B cell (primary cell): ENCODE data around the gene NRG2. TPM values are rescaled to one million over a fixed set of nuclear protein-coding genes. Genes with fewer than 3 reads are reported as not detected.

Source experiments
- ATAC-seq: fragments of 200-7000 bp; cut with Tn5 transposase; one replicate; pipeline ENCODE4 v1.10.0; 2021; ENCODE audit warnings: low read depth, mild to moderate bottlenecking, moderate number of reproducible peaks, moderate library complexity
- CTCF ChIA-PET: fragments of 350-600 bp; sonication (Branson Sonifier 250); formaldehyde crosslinking; loops from one replicate; lab custom pipeline; 2021; ENCODE audit warnings: antibody characterized with exemption, inconsistent platforms; lab: Charles Lee
- POLR2A ChIA-PET: fragments of 350-600 bp; sonication (Branson Sonifier 250); formaldehyde crosslinking; loops from one replicate; lab custom pipeline; 2021; ENCODE audit warnings: antibody characterized with exemption; lab: Charles Lee
- DNase-seq: peaks from one replicate; pipeline ENCODE4 v3.0.0; 2013
- H2AFZ ChIP-seq: 2 replicates; pipeline ENCODE4 v1.6.1; 2012; ENCODE audit warnings: mild to moderate bottlenecking, low read depth, low read length; ENCODE audit not compliant: insufficient read depth, poor library complexity, severe bottlenecking
- H3K27ac ChIP-seq, 2 donors: 1 replicate in 1 of 2; 2 replicates in 1 of 2; pipeline ENCODE4 v1.5.1; 2012 to 2013; ENCODE audit warnings: low read length in 2 of 2, mild to moderate bottlenecking in 2 of 2, moderate library complexity in 1 of 2
- H3K27me3 ChIP-seq, 4 experiments: fragments of 200-600 bp in 1 of 4; sonication (generic) in 1 of 4; replicated peaks in 1 of 4; 1 replicate in 2 of 4; 2 replicates in 2 of 4; pipeline versions ENCODE4 v1.6.1 to v1.7.0; 2013 to 2016; ENCODE audit warnings: low read length in 3 of 4, mild to moderate bottlenecking in 2 of 4, mixed read lengths in 1 of 4, moderate library complexity in 1 of 4; ENCODE audit not compliant: insufficient read depth in 4 of 4, control insufficient read depth in 3 of 4; ENCODE audit errors: control extremely low read depth in 1 of 4
- H3K36me3 ChIP-seq, 2 experiments: replicated peaks in 1 of 2; 1 replicate in 1 of 2; 2 replicates in 1 of 2; pipeline versions ENCODE4 v1.6.1 to v1.7.1; 2013; ENCODE audit warnings: low read length in 1 of 2; ENCODE audit not compliant: insufficient read depth in 2 of 2, control insufficient read depth in 1 of 2; ENCODE audit errors: control extremely low read depth in 1 of 2, extremely low read depth in 1 of 2
- H3K4me1 ChIP-seq, 2 donors: fragments of 200-600 bp in 1 of 2; sonication (generic) in 1 of 2; 1 replicate in 1 of 2; 2 replicates in 1 of 2; pipeline versions ENCODE4 v1.5.1 to v1.6.1; 2013 to 2017; ENCODE audit warnings: low read length in 2 of 2; ENCODE audit not compliant: control insufficient read depth in 2 of 2, insufficient read depth in 2 of 2
- H3K4me2 ChIP-seq: replicated peaks from 2 replicates; pipeline ENCODE3; 2012; ENCODE audit warnings: mild to moderate bottlenecking, low read depth, low read length; ENCODE audit not compliant: poor library complexity, severe bottlenecking
- H3K4me3 ChIP-seq, 5 experiments: fragments of 200-600 bp in 1 of 5; sonication (generic) in 1 of 5; 1 replicate in 3 of 5; 2 replicates in 2 of 5; pipeline versions ENCODE4 v1.5.1 to v1.7.0; 2011 to 2016; ENCODE audit warnings: low read length in 4 of 5, mild to moderate bottlenecking in 4 of 5, low read depth in 2 of 5, control low read depth in 1 of 5, moderate library complexity in 1 of 5; ENCODE audit not compliant: insufficient read depth in 1 of 5; ENCODE audit errors: control extremely low read depth in 1 of 5, extremely low read depth in 1 of 5
- H3K79me2 ChIP-seq: fragments of 200-600 bp; sonication (generic); one replicate; pipeline ENCODE4 v1.6.0; 2016; ENCODE audit warnings: low read length; ENCODE audit not compliant: control insufficient read depth, insufficient read depth
- H3K9ac ChIP-seq: fragments of 200-600 bp; sonication (generic); 2 replicates; pipeline ENCODE4 v1.6.1; 2017; ENCODE audit warnings: mild to moderate bottlenecking, low read length, moderate library complexity
- H3K9me3 ChIP-seq, 3 donors: one replicate each; pipeline versions ENCODE4 v1.6.1 to v1.7.1; 2013; ENCODE audit warnings: low read length in 2 of 3; ENCODE audit not compliant: control insufficient read depth in 2 of 3, insufficient read depth in 1 of 3; ENCODE audit errors: control extremely low read depth in 1 of 3
- H4K20me1 ChIP-seq: 2 replicates; pipeline ENCODE4 v1.6.0; 2012; ENCODE audit warnings: mild to moderate bottlenecking, low read length; ENCODE audit not compliant: insufficient read depth, control insufficient read depth, poor library complexity, severe bottlenecking
- H3K27ac Mint-ChIP-seq: one replicate; pipeline ENCODE4 v1.8.0; 2021; ENCODE audit warnings: mixed read lengths
- H3K27me3 Mint-ChIP-seq: one replicate; pipeline ENCODE4 v1.8.0; 2021; ENCODE audit warnings: mixed read lengths
- H3K4me1 Mint-ChIP-seq: one replicate; pipeline ENCODE4 v1.8.0; 2021; ENCODE audit warnings: mixed read lengths
- H3K4me3 Mint-ChIP-seq: one replicate; pipeline ENCODE4 v1.8.0; 2021; ENCODE audit warnings: mixed read lengths
- H3K9me3 Mint-ChIP-seq: one replicate; pipeline ENCODE4 v1.8.0; 2022; ENCODE audit warnings: mixed read lengths; ENCODE audit not compliant: insufficient read depth
- CTCF ChIP-seq: fragments of 200-600 bp; IDR thresholded peaks from one replicate; pipeline ENCODE4 v1.8.0; 2022; ENCODE audit warnings: antibody characterized with exemption, mild to moderate bottlenecking
- EZH2 ChIP-seq: IDR thresholded peaks from 2 replicates; pipeline ENCODE4 v1.6.1; 2012; ENCODE audit warnings: borderline replicate concordance, low read depth, mild to moderate bottlenecking, moderate library complexity, low read length; ENCODE audit not compliant: insufficient read depth, poor library complexity, severe bottlenecking
- WGBS: methylation state at CpG from one replicate; pipeline ENCODE4 v1.1.5; 2013; ENCODE audit warnings: missing lambda C conversion rate; ENCODE audit not compliant: insufficient coverage; 5-methylcytosine and 5-hydroxymethylcytosine counted together
- intact Hi-C: fragments of 100-400 bp; cut with micrococcal nuclease; formaldehyde crosslinking; loops from one replicate; pipeline ENCODE4 v1.10.0; 2022
- polyA plus RNA-seq: library from polyadenylated mRNA; depleted of rRNA; stranded (reverse); fragments of >200 nt; gene quantifications from 2 replicates; pipeline ENCODE4 v1.2.3, GENCODE V29; 2012
- total RNA-seq, 2 donors: library from RNA; stranded (reverse); fragments of 120-200 nt in 1 of 2; gene quantifications; 1 replicate in 1 of 2; 2 replicates in 1 of 2; pipeline versions ENCODE4 v1.2.3 to v1.2.4, GENCODE V29; 2013 to 2022

The NRG2 gene
- total and polyA plus RNA-seq, 2 donors (not counting 1 experiment from before 2014, with no cell fraction given) = 0.13 to 0.15 TPM

GRCh38 chr5:140014751-140015150 lies 28.3 kb downstream of the NRG2 start:
- Histone ChIP-seq H3K27ac (no peak overlapping the region), H3K79me2 (no peaks in the 10 kb centered on the region), H3K36me3 (no peaks in the 10 kb centered on the region), H2AFZ (no peak overlapping the region), H3K27me3 (peaks cover 0 to 42% (median 27%) of the 10 kb centered on the region in 4 experiments), H3K9ac (no peak overlapping the region), H3K4me2 (no peak overlapping the region), H3K4me1 (no peaks in the 10 kb centered on the region), H3K9me3 (no peaks in the 10 kb centered on the region), H3K4me3 (no peak overlapping the region), H4K20me1 (no peaks in the 10 kb centered on the region)
- no peaks in the 10 kb centered on the region for H3K4me1 Mint-ChIP-seq
- peaks cover 2% of the 10 kb centered on the region for H3K27me3 Mint-ChIP-seq
- ATAC-seq (no peak), DNase-seq (no peak)
- TF ChIP-seq CTCF = no peak
- no peak for TF ChIP-seq EZH2
- H3K27ac Mint-ChIP-seq = no peak overlapping the region
- intact Hi-C loops = no loop called here
- no peaks in the 10 kb centered on the region for H3K9me3 Mint-ChIP-seq
- CTCF ChIA-PET = no interaction called here
- POLR2A ChIA-PET = no interaction called here
- 94% methylated on average over 1 of the region's 2 CpGs for WGBS
- no peak overlapping the region for H3K4me3 Mint-ChIP-seq

GRCh38 chr5:140013536-140013935 lies 29.6 kb downstream of the NRG2 start:
- Mint-ChIP-seq H3K27me3 (peaks cover 10% of the 10 kb centered on the region), H3K9me3 (no peaks in the 10 kb centered on the region), H3K4me3 (no peak overlapping the region), H3K4me1 (no peaks in the 10 kb centered on the region), H3K27ac (no peak overlapping the region)
- Histone ChIP-seq H3K27me3 (peaks cover 0 to 31% (median 24%) of the 10 kb centered on the region in 4 experiments), H4K20me1 (no peaks in the 10 kb centered on the region), H3K4me3 (no peak overlapping the region), H3K36me3 (no peaks in the 10 kb centered on the region), H2AFZ (no peak overlapping the region), H3K4me2 (no peak overlapping the region), H3K27ac (no peak overlapping the region), H3K79me2 (no peaks in the 10 kb centered on the region), H3K9me3 (no peaks in the 10 kb centered on the region), H3K4me1 (no peaks in the 10 kb centered on the region), H3K9ac (no peak overlapping the region)
- CTCF ChIA-PET = no interaction called here
- TF ChIP-seq CTCF (no peak), EZH2 (no peak)
- no peak for DNase-seq
- intact Hi-C loops = no loop called here
- 100% methylated on average over 1 of the region's 1 CpG for WGBS
- POLR2A ChIA-PET = no interaction called here
- ATAC-seq = no peak
